H1 (cell line): Measurements from ENCODE around the gene SRPK3. TPM values are rescaled to one million over a fixed set of nuclear protein-coding genes. Genes with fewer than 3 reads are reported as not detected.

Experiments used
- RFX5 ChIP-seq: IDR thresholded peaks from 2 replicates; pipeline ENCODE4 v1.6.1; 2011; ENCODE audit warnings: low read depth, low read length, improper control_type of control experiment, borderline replicate concordance
- polyA plus RNA-seq, 7 experiments: library from polyadenylated mRNA; depleted of rRNA in 3 of 7; stranded (reverse) in 5 of 7; unstranded in 2 of 7; fragments of >200 nt in 5 of 7; fragments of 200-250 nt in 2 of 7; gene quantifications; 1 replicate in 5 of 7; 2 replicates in 1 of 7; 4 replicates in 1 of 7; pipeline versions ENCODE4 v1.2.1 to v1.2.3, GENCODE V29; 2011 to 2013; ENCODE audit warnings: missing spikeins in 2 of 7, mixed read lengths in 2 of 7
- total RNA-seq: library from RNA; stranded (reverse); fragmentation: NEBNext Ultra II Directional; extraction: Animal tissue kit (Norgen Biotek cat#: 25700); gene quantifications from 2 replicates; pipeline ENCODE4 v1.2.1, GENCODE V29; 2021
- TF ChIP-seq, protein P1 (sequence below): IDR thresholded peaks from 2 replicates; pipeline ENCODE4 v1.6.1; 2012; ENCODE audit warnings: inconsistent platforms

Gene SRPK3
- total and polyA plus RNA-seq, 2 of the 8 experiments (the other 6 are each of a cell fraction or from before 2014, with no cell fraction given) = not detected

GRCh38 chrX:153793291-153793690, 12.4 kb downstream of the SRPK3 start (continued):
- TF ChIP-seq, protein P1, sequence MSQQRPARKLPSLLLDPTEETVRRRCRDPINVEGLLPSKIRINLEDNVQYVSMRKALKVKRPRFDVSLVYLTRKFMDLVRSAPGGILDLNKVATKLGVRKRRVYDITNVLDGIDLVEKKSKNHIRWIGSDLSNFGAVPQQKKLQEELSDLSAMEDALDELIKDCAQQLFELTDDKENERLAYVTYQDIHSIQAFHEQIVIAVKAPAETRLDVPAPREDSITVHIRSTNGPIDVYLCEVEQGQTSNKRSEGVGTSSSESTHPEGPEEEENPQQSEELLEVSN = no peak
- no peak for TF ChIP-seq RFX5
